ENCODE results near the gene TJAP1. TPM values are rescaled to one million over a fixed set of nuclear protein-coding genes. Genes with fewer than 3 reads are reported as not detected.
A peak's percentile ranks its signal among the peaks of the same experiment; 100 is the strongest.

Gene TJAP1
- total RNA-seq, 1 donor from 2014 or later = 20.5 TPM

- intact Hi-C loops (cut with DNase I) = no loop called here
- no peak for ATAC-seq (ENCODE audit: poor library complexity)
These were observed 7.4 kb upstream of the TJAP1 start for GRCh38 chr6:43469947-43470346.

GRCh38 chr6:43471399-43471798, 6.0 kb upstream of the TJAP1 start:
- DNase-seq (no peak), ATAC-seq (ENCODE audit: poor library complexity) (no peak)
- intact Hi-C loops (cut with DNase I) = no loop called here

More at GRCh38 chr6:43469947-43470346, 7.4 kb upstream of the TJAP1 start:
- no peak for DNase-seq

- intact Hi-C loops (cut with DNase I) = no loop called here
- DNase-seq = no peak
- ATAC-seq (ENCODE audit: poor library complexity) = no peak
These were observed 4.9 kb upstream of the TJAP1 start for GRCh38 chr6:43472515-43472914.

- no peak for DNase-seq
- intact Hi-C loops (cut with DNase I) = no loop called here
- ATAC-seq (ENCODE audit: poor library complexity) = no peak
These were observed 1.9 kb upstream of the TJAP1 start for GRCh38 chr6:43475516-43475915.

GRCh38 chr6:43476746-43477145, 624 bp upstream of the TJAP1 start:
- ATAC-seq (ENCODE audit: poor library complexity) (no peak), DNase-seq (no peak)
- intact Hi-C loops (cut with DNase I) = no loop called here

- ATAC-seq (ENCODE audit: poor library complexity) (no peak), DNase-seq (no peak)
- intact Hi-C loops (cut with DNase I) = no loop called here
These were observed 620 bp downstream of the TJAP1 start for GRCh38 chr6:43478008-43478372.

- intact Hi-C loops (cut with DNase I) = no loop called here
- ATAC-seq (ENCODE audit: poor library complexity) (no peak), DNase-seq (no peak)
These were observed 3.7 kb downstream of the TJAP1 start for GRCh38 chr6:43481075-43481474.

- intact Hi-C loops (cut with DNase I) = no loop called here
- DNase-seq (no peak), ATAC-seq (ENCODE audit: poor library complexity) (no peak)
These were observed 4.3 kb downstream of the TJAP1 start for GRCh38 chr6:43481591-43482236.

GRCh38 chr6:43488667-43489276, 11.4 kb downstream of the TJAP1 start:
- intact Hi-C loops (cut with DNase I) = no loop called here
- ATAC-seq (ENCODE audit: poor library complexity) (no peak), DNase-seq (no peak)

GRCh38 chr6:43489277-43490072, 12.1 kb downstream of the TJAP1 start:
- intact Hi-C loops (cut with DNase I) = no loop called here
- DNase-seq (no peak), ATAC-seq (ENCODE audit: poor library complexity) (no peak)

- DNase-seq (no peak), ATAC-seq (ENCODE audit: poor library complexity) (no peak)
- intact Hi-C loops (cut with DNase I) = no loop called here
These were observed 13.2 kb downstream of the TJAP1 start for GRCh38 chr6:43490523-43490939.

GRCh38 chr6:43491750-43492661, 14.6 kb downstream of the TJAP1 start:
- intact Hi-C loops (cut with DNase I) = no loop called here

GRCh38 chr6:43492673-43493072, 15.3 kb downstream of the TJAP1 start:
- intact Hi-C loops (cut with DNase I) = no loop called here
- ATAC-seq (ENCODE audit: poor library complexity) (peak; percentile 20), DNase-seq (no peak)

More at GRCh38 chr6:43491750-43492661, 14.6 kb downstream of the TJAP1 start:
- peak; percentile 93 for DNase-seq
- peak; percentile 83 for ATAC-seq (ENCODE audit: poor library complexity)

GRCh38 chr6:43493230-43493629, 15.9 kb downstream of the TJAP1 start:
- DNase-seq = no peak
- intact Hi-C loops (cut with DNase I) = no loop called here
- ATAC-seq (ENCODE audit: poor library complexity) = no peak

GRCh38 chr6:43493833-43494232, 16.5 kb downstream of the TJAP1 start:
- DNase-seq (no peak), ATAC-seq (ENCODE audit: poor library complexity) (no peak)
- intact Hi-C loops (cut with DNase I) = no loop called here

- ATAC-seq (ENCODE audit: poor library complexity) (no peak), DNase-seq (no peak)
- intact Hi-C loops (cut with DNase I) = no loop called here
These were observed 17.0 kb downstream of the TJAP1 start for GRCh38 chr6:43494321-43494720.

GRCh38 chr6:43494766-43495165, 17.4 kb downstream of the TJAP1 start:
- DNase-seq (no peak), ATAC-seq (ENCODE audit: poor library complexity) (no peak)
- intact Hi-C loops (cut with DNase I) = no loop called here

- intact Hi-C loops (cut with DNase I) = no loop called here
- no peak for ATAC-seq (ENCODE audit: poor library complexity)
- DNase-seq = no peak
These were observed 18.1 kb downstream of the TJAP1 start for GRCh38 chr6:43495409-43495941.
